ENCODE results near the gene OR10G7.

- no peak for TF ChIP-seq CTCF (IDR thresholded peaks at IDR 0.05)
- TF ChIP-seq POLR2A (IDR thresholded peaks at IDR 0.05): no peak
These were observed 33.4 kb upstream of the OR10G7 start for GRCh38 chr11:124074554-124074953.

Data from lower leg skin (tissue), 3 donors.